K562 (cell line): ENCODE measurements around the gene GIGYF2. TPM values are rescaled to one million over a fixed set of nuclear protein-coding genes. Genes with fewer than 3 reads are reported as not detected.
A peak's percentile ranks its signal among the peaks of the same experiment; 100 is the strongest.

Experiments
- BCLAF1 ChIP-seq, 2 experiments: fragments of 450-650 bp in 1 of 2; IDR thresholded peaks; 2 replicates each; pipeline ENCODE4 v1.6.1; 2011 to 2017; ENCODE audit warnings: low read depth in 2 of 2, antibody characterized with exemption in 1 of 2, borderline replicate concordance in 1 of 2, low read length in 1 of 2, mild to moderate bottlenecking in 1 of 2, mixed read lengths in 1 of 2; ENCODE audit not compliant: control insufficient read depth in 1 of 2
- CBFA2T3 ChIP-seq: fragments of 450-650 bp; IDR thresholded peaks from 2 replicates; pipeline ENCODE4 v1.6.1; 2017
- CREB1 ChIP-seq, 2 experiments: sonication (generic) in 1 of 2; formaldehyde crosslinking in 1 of 2; IDR thresholded peaks; 2 replicates each; pipeline versions ENCODE4 v1.6.1 to v1.8.0; 2012 to 2022; ENCODE audit warnings: inconsistent platforms in 1 of 2, mild to moderate bottlenecking in 1 of 2, missing genetic modification reagents in 1 of 2, moderate library complexity in 1 of 2
- CTBP1 ChIP-seq: fragments of 450-650 bp; IDR thresholded peaks from 2 replicates; pipeline ENCODE4 v1.6.1; 2016; ENCODE audit warnings: borderline replicate concordance
- EP300 ChIP-seq: IDR thresholded peaks from 2 replicates; pipeline ENCODE4 v1.6.1; 2012; ENCODE audit warnings: low read length, improper control_type of control experiment
- JUND ChIP-seq, 2 experiments: IDR thresholded peaks; 2 replicates in 1 of 2; 3 replicates in 1 of 2; pipeline ENCODE4 v1.6.1; 2011; ENCODE audit warnings: borderline replicate concordance in 2 of 2, low read depth in 2 of 2, low read length in 2 of 2, improper control_type of control experiment in 1 of 2, missing biosample characterization in 1 of 2, missing genetic modification characterization in 1 of 2, missing genetic modification reagents in 1 of 2
- MNT ChIP-seq, 2 experiments: fragments of 450-650 bp; conservative IDR thresholded peaks; 2 replicates each; pipeline ENCODE4 v1.6.1; 2017; ENCODE audit warnings: mild to moderate bottlenecking in 2 of 2, moderate library complexity in 2 of 2
- NCOR1 ChIP-seq: fragments of 450-650 bp; IDR thresholded peaks from 2 replicates; pipeline ENCODE4 v1.6.1; 2016; ENCODE audit warnings: mild to moderate bottlenecking, moderate library complexity
- PHF21A ChIP-seq: fragments of 450-650 bp; IDR thresholded peaks from 2 replicates; pipeline ENCODE4 v1.6.1; 2017; ENCODE audit warnings: low read depth, borderline replicate concordance
- PHF8 ChIP-seq: fragments of 200-600 bp; sonication (generic); IDR thresholded peaks from 2 replicates; pipeline ENCODE4 v1.6.1; 2012; ENCODE audit warnings: mixed run types, mild to moderate bottlenecking, inconsistent platforms, low read length, moderate library complexity, borderline replicate concordance
- PRDM10 ChIP-seq: fragments of 450-650 bp; IDR thresholded peaks from 2 replicates; pipeline ENCODE4 v1.6.1; 2018; ENCODE audit not compliant: partially characterized antibody
- RAD21 ChIP-seq, 2 experiments: fragments of 250-450 bp in 1 of 2; fragments of 450-650 bp in 1 of 2; sonication (Bioruptor Pico) in 1 of 2; formaldehyde crosslinking in 1 of 2; IDR thresholded peaks in 1 of 2; conservative IDR thresholded peaks in 1 of 2; 2 replicates each; pipeline versions ENCODE4 v1.4.0 to v1.8.0; 2020 to 2022; ENCODE audit warnings: mild to moderate bottlenecking in 2 of 2, moderate library complexity in 1 of 2
- RNF2 ChIP-seq: sonication (generic); IDR thresholded peaks from 2 replicates; pipeline ENCODE4 v1.6.1; 2016
- SMAD4 ChIP-seq: fragments of 250-450 bp; sonication (Bioruptor Pico); conservative IDR thresholded peaks from 2 replicates; pipeline ENCODE4 v1.8.0; 2021; ENCODE audit warnings: inconsistent platforms, mild to moderate bottlenecking, moderate library complexity
- SMARCE1 ChIP-seq: fragments of 450-650 bp; IDR thresholded peaks from 2 replicates; pipeline ENCODE4 v1.7.1; 2016; ENCODE audit warnings: mild to moderate bottlenecking
- SRSF1 ChIP-seq: fragments of 200-400 bp; formaldehyde crosslinking; IDR thresholded peaks from 2 replicates; pipeline ENCODE4 v1.6.1; 2017; ENCODE audit warnings: mild to moderate bottlenecking, low read depth, low read length, moderate library complexity
- XRCC3 ChIP-seq: fragments of 450-650 bp; IDR thresholded peaks from 2 replicates; pipeline ENCODE4 v1.6.1; 2017; ENCODE audit warnings: mild to moderate bottlenecking, moderate library complexity
- ZNF449 ChIP-seq: fragments of 250-450 bp; sonication (Bioruptor Pico); IDR thresholded peaks from 2 replicates; pipeline ENCODE4 v1.8.0; 2022; ENCODE audit warnings: moderate library complexity, mild to moderate bottlenecking, inconsistent platforms
- polyA plus RNA-seq, 8 experiments: library from polyadenylated mRNA; depleted of rRNA in 4 of 8; stranded (reverse) in 5 of 8; unstranded in 3 of 8; fragments of >200 nt; fragmentation: Nextera tagmentation in 2 of 8; fragmentation: Illumina TruSeq in 1 of 8; extraction: Ambion mirVana in 2 of 8; extraction: Trizol in 1 of 8; gene quantifications; 2 replicates each; pipeline versions ENCODE4 v1.2.1 to v1.2.3, GENCODE V29; 2011 to 2014; ENCODE audit warnings: inconsistent platforms in 1 of 8, missing spikeins in 1 of 8
- total RNA-seq, 7 experiments: library from RNA; depleted of rRNA in 6 of 7; stranded (reverse); fragments of >200 nt in 6 of 7; fragmentation: Illumina TruSeq in 2 of 7; extraction: Trizol in 2 of 7; gene quantifications; 2 replicates each; pipeline versions ENCODE4 v1.2.1 to v1.2.3, GENCODE V29; 2011 to 2021; ENCODE audit warnings: low replicate concordance in 1 of 7

The GIGYF2 gene
- total and polyA plus RNA-seq, 9 of the 15 experiments (the other 6 are each of a cell fraction or from before 2014, with no cell fraction given): 12.7 to 52.7 (median 34.9) TPM

- TF ChIP-seq PRDM10: no peak
- TF ChIP-seq JUND (IDR thresholded peaks at IDR 0.05; ENCODE audit: borderline replicate concordance, low read depth, low read length): peak; percentile 90
- peak; percentile 70; the same call in 1 of the 3 replicates for TF ChIP-seq JUND (tag; IDR thresholded peaks at IDR 0.05; ENCODE audit: borderline replicate concordance, low read depth, low read length)
- TF ChIP-seq NCOR1: 0 out of 2 replicates have a peak, but pooled peaks have one; percentile 18
- TF ChIP-seq XRCC3: no peak
- TF ChIP-seq SMAD4: 0 out of 2 replicates have a peak, but pooled peaks have one; percentile 14
- TF ChIP-seq CBFA2T3: 0 out of 2 replicates have a peak, but pooled peaks have one; percentile 13
- TF ChIP-seq EP300: no peak
- TF ChIP-seq MNT (conservative IDR thresholded peaks at IDR 0.05): no peak
- TF ChIP-seq PHF8: no peak
- TF ChIP-seq SRSF1: no peak
- TF ChIP-seq CTBP1: peak; percentile 19; the same call in 1 of the 2 replicates
- no peak for TF ChIP-seq RAD21 (CRISPR knock-in tag; conservative IDR thresholded peaks at IDR 0.05 in 1 of 2, IDR thresholded peaks at IDR 0.05 in 1 of 2)
- TF ChIP-seq PHF21A: no peak
- TF ChIP-seq ZNF449 (CRISPR knock-in tag): no peak
- no peak for TF ChIP-seq BCLAF1 (IDR thresholded peaks at IDR 0.05; ENCODE audit: borderline replicate concordance in 1 of 2, control insufficient read depth in 1 of 2, low read depth in 2 of 2, low read length in 1 of 2)
- peak; percentile 72 for TF ChIP-seq SMARCE1
- no peak for TF ChIP-seq RNF2
- no peak for TF ChIP-seq CREB1 (IDR thresholded peaks at IDR 0.05)
- TF ChIP-seq CREB1 (CRISPR knock-in tag; IDR thresholded peaks at IDR 0.05): no peak
These were observed 157.0 kb downstream of the GIGYF2 start (continued) for GRCh38 chr2:232854082-232854481.
